HL-60 (cell line): Measurements from ENCODE around the gene PHRF1.

ENCODE experiments used
- DNase-seq, 2 experiments: peaks; one replicate each; pipeline ENCODE4 v3.0.0-alpha.2; 2010 to 2020; ENCODE audit warnings: low read depth in 1 of 2, low spot score in 1 of 2
- H3K27ac ChIP-seq: fragments of 250-450 bp; sonication (Bioruptor Pico); replicated peaks from 2 replicates; pipeline ENCODE4 v1.5.1; 2020; ENCODE audit warnings: mild to moderate bottlenecking, moderate library complexity
- H3K27me3 ChIP-seq: fragments of 250-450 bp; sonication (Bioruptor Pico); 2 replicates; pipeline ENCODE4 v1.5.1; 2021; ENCODE audit warnings: mild to moderate bottlenecking, moderate library complexity; ENCODE audit not compliant: insufficient read depth, poor library complexity, severe bottlenecking
- H3K4me3 ChIP-seq: replicated peaks from 2 replicates; pipeline ENCODE4 v1.5.1; 2011; ENCODE audit warnings: mild to moderate bottlenecking, control low read depth, low read length; ENCODE audit not compliant: insufficient read depth
- CTCF ChIP-seq: IDR thresholded peaks from one replicate; pipeline ENCODE4 v1.5.1; 2011; ENCODE audit warnings: low read length, control low read depth, inconsistent platforms; ENCODE audit not compliant: insufficient read depth
- GABPA ChIP-seq: IDR thresholded peaks from 2 replicates; pipeline ENCODE4 v1.6.1; 2012; ENCODE audit warnings: low read depth
- POLR2AphosphoS5 ChIP-seq: IDR thresholded peaks from 2 replicates; pipeline ENCODE4 v1.6.1; 2012; ENCODE audit warnings: low read depth
- REST ChIP-seq: IDR thresholded peaks from 2 replicates; pipeline ENCODE4 v1.6.1; 2012; ENCODE audit warnings: low read depth; ENCODE audit not compliant: insufficient replicate concordance
- SPI1 ChIP-seq: IDR thresholded peaks from 2 replicates; pipeline ENCODE4 v1.6.1; 2012; ENCODE audit warnings: low read depth, mild to moderate bottlenecking, borderline replicate concordance

Gene PHRF1

DNA sequence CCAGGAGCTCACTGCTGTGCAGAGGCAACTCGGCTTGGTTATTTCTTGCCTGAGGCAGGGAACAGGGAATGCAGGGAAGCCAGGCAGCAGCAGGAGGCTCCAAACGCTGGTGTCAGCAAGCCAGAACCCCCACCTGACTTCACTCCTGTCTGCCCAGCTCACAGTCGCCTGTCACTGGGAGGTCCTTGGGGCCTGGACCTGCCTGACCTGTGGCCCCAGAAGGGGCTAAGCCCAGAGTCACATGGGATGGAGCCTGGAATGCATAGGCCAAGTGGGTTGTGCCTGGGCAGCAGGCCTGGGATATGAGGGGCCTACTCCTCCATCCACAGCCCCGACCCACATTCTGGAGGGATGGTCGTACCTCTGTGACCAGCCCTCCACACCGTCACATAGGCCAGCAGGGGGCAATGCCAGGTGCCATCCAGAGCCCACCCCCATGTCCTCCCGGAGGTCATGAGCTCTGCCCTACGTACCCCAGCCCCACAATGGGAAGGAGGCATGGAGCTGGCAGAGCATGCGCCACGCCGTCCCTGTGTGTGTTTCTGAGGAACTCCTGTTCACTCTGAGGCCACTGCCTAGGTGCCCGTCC, 10.3 kb upstream of the PHRF1 start:
- TF ChIP-seq SPI1 (no peak), CTCF (no peak), REST (no peak), POLR2AphosphoS5 (no peak), GABPA (no peak)
- no peak for DNase-seq
- no peak overlapping the region for H3K4me3 ChIP-seq
- no peak overlapping the region for H3K27ac ChIP-seq
- peaks cover 8% of the 10 kb centered on the region for H3K27me3 ChIP-seq

DNA sequence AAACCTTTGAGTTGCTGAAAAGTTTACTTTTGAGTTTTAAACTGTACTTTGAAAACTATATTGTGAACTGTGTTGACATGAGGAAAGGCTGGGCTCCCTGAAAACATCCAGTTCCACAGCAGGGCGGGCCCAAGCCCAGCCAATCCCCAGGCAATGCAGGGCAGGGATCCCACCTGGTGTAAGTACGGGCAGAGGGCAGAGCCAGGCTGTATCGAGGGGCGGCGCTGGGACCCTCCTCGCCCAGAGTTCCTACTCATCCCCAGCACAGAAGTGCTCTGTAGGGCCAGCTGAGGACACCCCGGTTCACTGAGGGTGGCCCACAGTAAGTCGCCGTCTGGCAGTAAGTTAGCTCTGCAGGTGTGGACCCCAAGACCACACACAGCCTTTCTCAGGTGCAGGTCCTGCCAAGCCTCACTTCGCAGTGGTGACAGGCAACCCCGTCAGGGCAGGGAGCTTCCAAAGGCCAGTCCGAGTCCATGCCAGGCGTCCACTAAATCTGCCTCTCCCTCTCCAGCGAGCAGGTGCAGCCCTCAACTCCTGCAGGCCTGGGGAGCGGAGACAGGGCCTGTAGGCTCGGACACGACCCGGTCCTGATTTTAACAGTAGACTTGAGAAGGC, 9.2 kb upstream of the PHRF1 start:
- DNase-seq, result no peak
- Histone ChIP-seq H3K4me3 (peak overlapping the region; percentile 48), H3K27ac (no peak overlapping the region), H3K27me3 (peaks cover 8% of the 10 kb centered on the region)
- TF ChIP-seq CTCF (no peak), GABPA (no peak)

GRCh38 chr11:567629-568292, 8.5 kb upstream of the PHRF1 start:
- H3K27ac ChIP-seq, result no peak overlapping the region
- TF ChIP-seq REST (no peak), POLR2AphosphoS5 (no peak), SPI1 (no peak), CTCF (no peak), GABPA (no peak)
- no peak for DNase-seq
- H3K4me3 ChIP-seq, result peak overlapping the region; percentile 48
- H3K27me3 ChIP-seq, result peaks cover 8% of the 10 kb centered on the region
